Progenitor cell of endocrine pancreas (in vitro differentiated cells): ENCODE data around the gene ZNF746. TPM values are rescaled to one million over a fixed set of nuclear protein-coding genes. Genes with fewer than 3 reads are reported as not detected.

Experiments
- DNase-seq: peaks from one replicate; pipeline ENCODE4 v3.0.0; 2021; ENCODE audit warnings: low spot score; ENCODE audit not compliant: unreplicated experiment
- H3K27ac Mint-ChIP-seq: 2 replicates; pipeline ENCODE4 v1.8.0; 2021; ENCODE audit warnings: mild to moderate bottlenecking, moderate library complexity, mixed read lengths
- H3K27me3 Mint-ChIP-seq: 2 replicates; pipeline ENCODE4 v1.8.0; 2021; ENCODE audit warnings: mixed read lengths
- H3K36me3 Mint-ChIP-seq: 2 replicates; pipeline ENCODE4 v1.8.0; 2022; ENCODE audit warnings: mixed read lengths; ENCODE audit not compliant: insufficient read depth
- H3K4me1 Mint-ChIP-seq: 2 replicates; pipeline ENCODE4 v1.8.0; 2021; ENCODE audit warnings: low read depth, mixed read lengths
- H3K4me3 Mint-ChIP-seq: 2 replicates; pipeline ENCODE4 v1.8.0; 2021; ENCODE audit warnings: low read depth, mild to moderate bottlenecking, moderate library complexity, mixed read lengths
- H3K9me3 Mint-ChIP-seq: 2 replicates; pipeline ENCODE4 v1.8.0; 2021; ENCODE audit warnings: low read depth, mixed read lengths
- total RNA-seq: library from RNA; stranded (reverse); gene quantifications from 2 replicates; pipeline ENCODE4 v1.2.1, GENCODE V29; 2021
- TF ChIP-seq, protein P1 (sequence below): fragments of 200-600 bp; sonication (generic); IDR thresholded peaks from one replicate; pipeline ENCODE4 v1.5.0; 2021; ENCODE audit warnings: antibody characterized with exemption, mild to moderate bottlenecking; ENCODE audit not compliant: unreplicated experiment

ZNF746 gene
- total RNA-seq, 1 donor from 2014 or later, result 26.7 TPM

GRCh38 chr7:149427893-149428292, 69.7 kb downstream of the ZNF746 start:
- TF ChIP-seq, protein P1, sequence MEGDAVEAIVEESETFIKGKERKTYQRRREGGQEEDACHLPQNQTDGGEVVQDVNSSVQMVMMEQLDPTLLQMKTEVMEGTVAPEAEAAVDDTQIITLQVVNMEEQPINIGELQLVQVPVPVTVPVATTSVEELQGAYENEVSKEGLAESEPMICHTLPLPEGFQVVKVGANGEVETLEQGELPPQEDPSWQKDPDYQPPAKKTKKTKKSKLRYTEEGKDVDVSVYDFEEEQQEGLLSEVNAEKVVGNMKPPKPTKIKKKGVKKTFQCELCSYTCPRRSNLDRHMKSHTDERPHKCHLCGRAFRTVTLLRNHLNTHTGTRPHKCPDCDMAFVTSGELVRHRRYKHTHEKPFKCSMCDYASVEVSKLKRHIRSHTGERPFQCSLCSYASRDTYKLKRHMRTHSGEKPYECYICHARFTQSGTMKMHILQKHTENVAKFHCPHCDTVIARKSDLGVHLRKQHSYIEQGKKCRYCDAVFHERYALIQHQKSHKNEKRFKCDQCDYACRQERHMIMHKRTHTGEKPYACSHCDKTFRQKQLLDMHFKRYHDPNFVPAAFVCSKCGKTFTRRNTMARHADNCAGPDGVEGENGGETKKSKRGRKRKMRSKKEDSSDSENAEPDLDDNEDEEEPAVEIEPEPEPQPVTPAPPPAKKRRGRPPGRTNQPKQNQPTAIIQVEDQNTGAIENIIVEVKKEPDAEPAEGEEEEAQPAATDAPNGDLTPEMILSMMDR, result no peak
- no peak for DNase-seq
- Mint-ChIP-seq H3K36me3 (peaks cover 19% of the 10 kb centered on the region), H3K4me1 (no peaks in the 10 kb centered on the region), H3K4me3 (no peak overlapping the region), H3K9me3 (no peaks in the 10 kb centered on the region), H3K27me3 (peaks cover 7% of the 10 kb centered on the region), H3K27ac (no peak overlapping the region)

DNA sequence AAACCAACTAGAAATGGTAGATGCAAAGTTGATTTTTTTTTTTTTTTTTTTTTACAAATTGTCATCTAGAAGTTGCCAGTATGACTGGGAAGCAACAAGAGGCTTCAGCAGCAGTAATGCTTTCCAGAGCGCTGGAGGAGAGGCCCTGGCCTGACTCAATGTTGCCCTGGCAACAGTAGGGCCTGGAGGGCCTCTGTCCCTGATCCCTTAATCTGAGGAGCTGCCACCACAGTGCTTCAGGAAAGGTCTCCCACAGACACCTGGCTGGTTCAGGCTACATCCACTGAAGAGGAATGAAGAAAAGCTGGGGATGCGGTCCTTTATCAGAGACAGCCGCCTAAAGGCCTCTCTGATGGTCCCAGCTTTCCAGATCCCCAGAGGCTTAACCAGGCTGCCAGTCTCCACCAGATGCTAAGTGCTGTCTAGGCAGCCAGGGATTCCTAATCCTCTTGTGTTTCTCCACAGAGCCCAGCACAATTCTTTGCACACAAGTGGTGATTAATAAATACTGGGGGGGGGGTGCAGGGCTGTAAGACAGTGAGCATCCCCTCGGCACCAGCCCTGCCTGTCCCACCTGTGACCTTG, 70.4 kb downstream of the ZNF746 start:
- H3K27me3 Mint-ChIP-seq, result peaks cover 7% of the 10 kb centered on the region
- H3K27ac Mint-ChIP-seq, result no peak overlapping the region
- TF ChIP-seq, protein P1, result no peak
- H3K4me3 Mint-ChIP-seq, result no peak overlapping the region
- H3K36me3 Mint-ChIP-seq, result peaks cover 14% of the 10 kb centered on the region
- H3K9me3 Mint-ChIP-seq, result no peaks in the 10 kb centered on the region
- no peaks in the 10 kb centered on the region for H3K4me1 Mint-ChIP-seq
- no peak for DNase-seq

DNA sequence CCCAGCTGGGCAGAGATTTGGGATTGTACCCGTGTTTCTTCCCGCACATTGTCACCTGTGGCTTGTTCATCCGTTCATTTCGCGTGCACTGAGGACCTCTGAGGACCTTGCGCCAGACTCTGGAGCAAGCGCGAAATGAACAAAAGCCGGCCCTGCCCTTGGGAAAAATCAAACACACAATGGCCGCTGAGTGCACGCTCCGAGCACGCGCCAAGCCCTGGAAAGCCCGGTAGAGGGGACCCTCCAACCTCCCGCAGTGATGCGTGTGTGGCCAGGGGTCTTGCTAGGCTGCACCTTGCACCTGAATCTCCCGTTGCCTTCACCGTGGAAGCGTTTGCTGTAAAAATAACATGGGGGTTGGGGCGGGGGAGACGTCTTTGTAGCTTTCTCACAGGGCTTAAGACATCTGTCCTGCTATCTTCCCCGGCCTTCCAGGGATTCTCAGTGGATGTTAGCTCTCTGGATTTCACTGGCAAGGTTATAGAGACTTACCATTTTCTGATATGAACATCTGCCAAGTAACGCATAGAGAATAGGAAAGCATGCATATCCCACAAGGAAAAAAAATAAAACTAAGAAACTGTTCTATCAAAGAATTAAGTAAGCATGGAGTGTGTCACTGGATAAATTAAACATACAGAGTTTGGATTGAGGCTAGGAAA, 74.0 kb downstream of the ZNF746 start:
- TF ChIP-seq, protein P1, result no peak
- Mint-ChIP-seq H3K36me3 (no peaks in the 10 kb centered on the region), H3K27ac (peak overlapping the region; percentile 73), H3K27me3 (peaks cover 13% of the 10 kb centered on the region), H3K9me3 (no peaks in the 10 kb centered on the region), H3K4me1 (peaks cover 3% of the 10 kb centered on the region), H3K4me3 (peak overlapping the region; percentile 57)
- no peak for DNase-seq

GRCh38 chr7:149422914-149423301, 74.7 kb downstream of the ZNF746 start:
- no peak overlapping the region for H3K27ac Mint-ChIP-seq
- DNase-seq, result no peak
- TF ChIP-seq, protein P1, result no peak
- no peaks in the 10 kb centered on the region for H3K36me3 Mint-ChIP-seq
- peaks cover 13% of the 10 kb centered on the region for H3K27me3 Mint-ChIP-seq
- H3K9me3 Mint-ChIP-seq, result no peaks in the 10 kb centered on the region
- no peak overlapping the region for H3K4me3 Mint-ChIP-seq
- peaks cover 3% of the 10 kb centered on the region for H3K4me1 Mint-ChIP-seq

Other genes with a start within 250 kb of the ZNF746 start
- 17.5 and 18.5 TPM in 2 replicates for gene ZNF783, start 235.6 kb downstream of the ZNF746 start, total RNA-seq
- 19.0 and 20.3 TPM in 2 replicates for gene ZNF777, start 36.7 kb downstream of the ZNF746 start, total RNA-seq